Nephron (organoid): ENCODE data around the gene PUM2.

Experiments used
- H3K27ac Mint-ChIP-seq, 3 experiments: 2 replicates each; pipeline ENCODE4 v1.8.0; 2020; ENCODE audit warnings: mixed read lengths in 3 of 3, mild to moderate bottlenecking in 2 of 3, moderate library complexity in 1 of 3
- H3K27me3 Mint-ChIP-seq: 2 replicates; pipeline ENCODE4 v1.8.0; 2021; ENCODE audit warnings: low read depth, mild to moderate bottlenecking, moderate library complexity, mixed read lengths
- H3K36me3 Mint-ChIP-seq: 2 replicates; pipeline ENCODE4 v1.8.0; 2020; ENCODE audit warnings: low read depth, mixed read lengths
- H3K4me1 Mint-ChIP-seq: 2 replicates; pipeline ENCODE4 v1.8.0; 2020; ENCODE audit warnings: mixed read lengths
- H3K4me3 Mint-ChIP-seq, 3 experiments: 2 replicates each; pipeline ENCODE4 v1.8.0; 2020; ENCODE audit warnings: mild to moderate bottlenecking in 3 of 3, mixed read lengths in 3 of 3, moderate library complexity in 2 of 3
- H3K9me3 Mint-ChIP-seq: 2 replicates; pipeline ENCODE4 v1.8.0; 2020; ENCODE audit warnings: mixed read lengths
- CTCF ChIP-seq, 3 experiments: fragments of 200-600 bp; sonication (generic); IDR thresholded peaks; one replicate each; pipeline ENCODE4 v1.5.0; 2021; ENCODE audit warnings: antibody characterized with exemption in 3 of 3; ENCODE audit not compliant: unreplicated experiment in 3 of 3

PUM2 gene

GRCh38 chr2:20212459-20212870 lies 138.2 kb downstream of the PUM2 start:
- Mint-ChIP-seq H3K36me3 (peaks cover 3% of the 10 kb centered on the region), H3K27ac (peak overlapping the region; percentile 56 to 81 (median 63)), H3K9me3 (no peaks in the 10 kb centered on the region), H3K4me3 (peak overlapping the region in 2 of 3 experiments; percentile 28 to 42), H3K27me3 (peaks cover 3% of the 10 kb centered on the region), H3K4me1 (peaks cover 11% of the 10 kb centered on the region)
- no peak for TF ChIP-seq CTCF (IDR thresholded peaks at IDR 0.05; ENCODE audit: unreplicated experiment in 3 of 3)

GRCh38 chr2:20211860-20212458 lies 138.7 kb downstream of the PUM2 start:
- H3K4me3 Mint-ChIP-seq: peak overlapping the region in 1 of 3 experiments; percentile 22

GRCh38 chr2:20211420-20211819 lies 139.2 kb downstream of the PUM2 start:
- H3K36me3 Mint-ChIP-seq: peaks cover 3% of the 10 kb centered on the region
- H3K4me3 Mint-ChIP-seq: no peak overlapping the region
- H3K27ac Mint-ChIP-seq: peak overlapping the region; percentile 33 to 45 (median 43)
- peaks cover 3% of the 10 kb centered on the region for H3K27me3 Mint-ChIP-seq
- H3K9me3 Mint-ChIP-seq: no peaks in the 10 kb centered on the region
- peaks cover 11% of the 10 kb centered on the region for H3K4me1 Mint-ChIP-seq
- no peak for TF ChIP-seq CTCF (IDR thresholded peaks at IDR 0.05; ENCODE audit: unreplicated experiment in 3 of 3)

More at GRCh38 chr2:20211860-20212458, 138.7 kb downstream of the PUM2 start:
- Mint-ChIP-seq H3K4me1 (peaks cover 11% of the 10 kb centered on the region), H3K9me3 (no peaks in the 10 kb centered on the region), H3K36me3 (peaks cover 3% of the 10 kb centered on the region), H3K27ac (peak overlapping the region; percentile 56 to 81 (median 63)), H3K27me3 (peaks cover 3% of the 10 kb centered on the region)
- TF ChIP-seq CTCF (IDR thresholded peaks at IDR 0.05; ENCODE audit: unreplicated experiment in 3 of 3): no peak

GRCh38 chr2:20210462-20210861 lies 140.2 kb downstream of the PUM2 start:
- Mint-ChIP-seq H3K36me3 (peaks cover 3% of the 10 kb centered on the region), H3K27ac (no peak overlapping the region), H3K4me1 (peaks cover 11% of the 10 kb centered on the region), H3K9me3 (no peaks in the 10 kb centered on the region), H3K27me3 (no peaks in the 10 kb centered on the region), H3K4me3 (no peak overlapping the region)
- no peak for TF ChIP-seq CTCF (IDR thresholded peaks at IDR 0.05; ENCODE audit: unreplicated experiment in 3 of 3)

GRCh38 chr2:20209373-20210109 lies 141.1 kb downstream of the PUM2 start:
- Mint-ChIP-seq H3K27ac (no peak overlapping the region), H3K36me3 (peaks cover 5% of the 10 kb centered on the region), H3K4me3 (no peak overlapping the region), H3K4me1 (peaks cover 11% of the 10 kb centered on the region), H3K27me3 (no peaks in the 10 kb centered on the region), H3K9me3 (no peaks in the 10 kb centered on the region)
- no peak for TF ChIP-seq CTCF (IDR thresholded peaks at IDR 0.05; ENCODE audit: unreplicated experiment in 3 of 3)
